BJ (cell line): Measurements from ENCODE around the gene CD109. TPM values are rescaled to one million over a fixed set of nuclear protein-coding genes. Genes with fewer than 3 reads are reported as not detected.

Source experiments
- CTCF ChIA-PET: fragments of 350-600 bp; formaldehyde crosslinking; extraction: SDS; loops from one replicate; lab custom pipeline; 2021; ENCODE audit warnings: antibody characterized with exemption, inconsistent platforms; lab: Yijun Ruan, JAX
- POLR2A ChIA-PET: fragments of 300-600 bp; sonication (Branson Sonifier 250); formaldehyde crosslinking; extraction: SDS; loops from one replicate; lab custom pipeline; 2021; ENCODE audit warnings: antibody characterized with exemption; lab: Charles Lee
- DNase-seq: peaks from one replicate; pipeline ENCODE4 v3.0.0-alpha.2; 2011; ENCODE audit warnings: low read depth
- H3K27me3 ChIP-seq: 2 replicates; pipeline ENCODE4 v1.6.0; 2011; ENCODE audit warnings: low read length; ENCODE audit not compliant: control insufficient read depth, insufficient read depth
- H3K36me3 ChIP-seq: 2 replicates; pipeline ENCODE4 v1.5.1; 2011; ENCODE audit warnings: low read length; ENCODE audit not compliant: control insufficient read depth, insufficient read depth
- H3K4me3 ChIP-seq: 2 replicates; pipeline ENCODE4 v1.5.1; 2011; ENCODE audit warnings: low read depth, mild to moderate bottlenecking, control low read depth, low read length
- CTCF ChIP-seq: IDR thresholded peaks from 2 replicates; pipeline ENCODE4 v1.5.1; 2011; ENCODE audit warnings: low read depth, mild to moderate bottlenecking, control low read depth, inconsistent platforms, low read length, moderate library complexity; ENCODE audit not compliant: insufficient read depth
- polyA plus RNA-seq: library from polyadenylated mRNA; depleted of rRNA; stranded (reverse); fragments of >200 nt; gene quantifications from 2 replicates; pipeline ENCODE4 v1.2.3, GENCODE V29; 2011

CD109 gene
- polyA plus RNA-seq, 1 experiment, result 14.7 TPM

- no peak overlapping the region for H3K4me3 ChIP-seq
- no peak for DNase-seq
- CTCF ChIA-PET, result interaction anchor here (1.3 to 3.3 kb wide), 3 partner anchors 10 to 68 kb away, joined by 3 to 17 read pairs (median 14); no protein-coding TSS in a partner anchor
- no peaks in the 10 kb centered on the region for H3K36me3 ChIP-seq
- no peaks in the 10 kb centered on the region for H3K27me3 ChIP-seq
- no peak for TF ChIP-seq CTCF
- POLR2A ChIA-PET, result no interaction called here
These were observed 31.3 kb upstream of the CD109 start for GRCh38 chr6:73664701-73665100.

- POLR2A ChIA-PET, result no interaction called here
- Histone ChIP-seq H3K4me3 (no peak overlapping the region), H3K27me3 (no peaks in the 10 kb centered on the region), H3K36me3 (no peaks in the 10 kb centered on the region)
- CTCF ChIA-PET, result interaction anchor here (0.9 to 3.3 kb wide), 4 partner anchors 9 to 67 kb away, joined by 3 to 17 read pairs (median 10); no protein-coding TSS in a partner anchor
- DNase-seq, result no peak
- no peak for TF ChIP-seq CTCF
These were observed 30.2 kb upstream of the CD109 start for GRCh38 chr6:73665686-73666319.

GRCh38 chr6:73666393-73666792, 29.6 kb upstream of the CD109 start:
- DNase-seq, result no peak
- no peaks in the 10 kb centered on the region for H3K27me3 ChIP-seq
- ChIA-PET POLR2A (no interaction called here), CTCF (interaction anchor here (0.9 to 3.3 kb wide), 3 partner anchors 9 to 67 kb away, joined by 6 to 17 read pairs (median 14); no protein-coding TSS in a partner anchor)
- H3K36me3 ChIP-seq, result no peaks in the 10 kb centered on the region
- no peak for TF ChIP-seq CTCF
- no peak overlapping the region for H3K4me3 ChIP-seq

GRCh38 chr6:73667798-73668197, 28.2 kb upstream of the CD109 start:
- ChIA-PET CTCF (interaction anchor here (0.7 to 3.3 kb wide), 2 partner anchors 7 to 14 kb away, joined by 3 to 17 read pairs; partner anchors contain the start of gene SLC17A5), POLR2A (no interaction called here)
- H3K27me3 ChIP-seq, result peaks cover 2% of the 10 kb centered on the region; the same call in 1 of the 2 replicates
- TF ChIP-seq CTCF, result no peak
- H3K36me3 ChIP-seq, result no peaks in the 10 kb centered on the region
- DNase-seq, result no peak
- H3K4me3 ChIP-seq, result no peak overlapping the region

- no peak for TF ChIP-seq CTCF
- POLR2A ChIA-PET, result no interaction called here
- CTCF ChIA-PET, result no interaction called here
- Histone ChIP-seq H3K27me3 (peaks cover 2% of the 10 kb centered on the region; the same call in 1 of the 2 replicates), H3K4me3 (no peak overlapping the region), H3K36me3 (no peaks in the 10 kb centered on the region)
- no peak for DNase-seq
These were observed 27.0 kb upstream of the CD109 start for GRCh38 chr6:73669005-73669404.
